Chondrocyte (in vitro differentiated cells): ENCODE measurements around the gene TBC1D8. TPM values are rescaled to one million over a fixed set of nuclear protein-coding genes. Genes with fewer than 3 reads are reported as not detected.

Source experiments
- DNase-seq: peaks from one replicate; pipeline ENCODE4 v3.0.0; 2021; ENCODE audit warnings: mixed read lengths, low spot score
- H3K27ac Mint-ChIP-seq: one replicate; pipeline ENCODE4 v1.8.0; 2021; ENCODE audit warnings: mild to moderate bottlenecking, moderate library complexity, mixed read lengths; ENCODE audit not compliant: unreplicated experiment
- H3K27me3 Mint-ChIP-seq: 2 replicates; pipeline ENCODE4 v1.8.0; 2021; ENCODE audit warnings: low read depth, mixed read lengths
- H3K36me3 Mint-ChIP-seq: 2 replicates; pipeline ENCODE4 v1.8.0; 2021; ENCODE audit warnings: low read depth, mixed read lengths
- H3K4me1 Mint-ChIP-seq: 2 replicates; pipeline ENCODE4 v1.8.0; 2021; ENCODE audit warnings: low read depth, mild to moderate bottlenecking, mixed read lengths
- H3K4me3 Mint-ChIP-seq: one replicate; pipeline ENCODE4 v1.8.0; 2021; ENCODE audit warnings: mild to moderate bottlenecking, moderate library complexity, mixed read lengths; ENCODE audit not compliant: unreplicated experiment
- H3K9me3 Mint-ChIP-seq: 2 replicates; pipeline ENCODE4 v1.8.0; 2021; ENCODE audit warnings: low read depth, mixed read lengths
- total RNA-seq: library from RNA; stranded (reverse); gene quantifications from 3 replicates; pipeline ENCODE4 v1.2.1, GENCODE V29; 2021
- TF ChIP-seq, protein P1 (sequence below): fragments of 200-600 bp; sonication (generic); IDR thresholded peaks from 2 replicates; pipeline ENCODE4 v1.5.0; 2021; ENCODE audit warnings: antibody characterized with exemption, mild to moderate bottlenecking, moderate library complexity

Gene TBC1D8
- total RNA-seq, 1 donor from 2014 or later: 8.2 TPM

GRCh38 chr2:100990166-100990565 lies 161.0 kb downstream of the TBC1D8 start:
- TF ChIP-seq, protein P1, sequence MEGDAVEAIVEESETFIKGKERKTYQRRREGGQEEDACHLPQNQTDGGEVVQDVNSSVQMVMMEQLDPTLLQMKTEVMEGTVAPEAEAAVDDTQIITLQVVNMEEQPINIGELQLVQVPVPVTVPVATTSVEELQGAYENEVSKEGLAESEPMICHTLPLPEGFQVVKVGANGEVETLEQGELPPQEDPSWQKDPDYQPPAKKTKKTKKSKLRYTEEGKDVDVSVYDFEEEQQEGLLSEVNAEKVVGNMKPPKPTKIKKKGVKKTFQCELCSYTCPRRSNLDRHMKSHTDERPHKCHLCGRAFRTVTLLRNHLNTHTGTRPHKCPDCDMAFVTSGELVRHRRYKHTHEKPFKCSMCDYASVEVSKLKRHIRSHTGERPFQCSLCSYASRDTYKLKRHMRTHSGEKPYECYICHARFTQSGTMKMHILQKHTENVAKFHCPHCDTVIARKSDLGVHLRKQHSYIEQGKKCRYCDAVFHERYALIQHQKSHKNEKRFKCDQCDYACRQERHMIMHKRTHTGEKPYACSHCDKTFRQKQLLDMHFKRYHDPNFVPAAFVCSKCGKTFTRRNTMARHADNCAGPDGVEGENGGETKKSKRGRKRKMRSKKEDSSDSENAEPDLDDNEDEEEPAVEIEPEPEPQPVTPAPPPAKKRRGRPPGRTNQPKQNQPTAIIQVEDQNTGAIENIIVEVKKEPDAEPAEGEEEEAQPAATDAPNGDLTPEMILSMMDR: no peak
- H3K4me1 Mint-ChIP-seq: no peaks in the 10 kb centered on the region
- no peak overlapping the region for H3K27ac Mint-ChIP-seq
- DNase-seq: no peak
- peaks cover 18% of the 10 kb centered on the region for H3K36me3 Mint-ChIP-seq
- no peak overlapping the region for H3K4me3 Mint-ChIP-seq
- no peaks in the 10 kb centered on the region for H3K27me3 Mint-ChIP-seq
- H3K9me3 Mint-ChIP-seq: no peaks in the 10 kb centered on the region

GRCh38 chr2:100989666-100990065 lies 161.5 kb downstream of the TBC1D8 start:
- Mint-ChIP-seq H3K27ac (no peak overlapping the region), H3K9me3 (no peaks in the 10 kb centered on the region), H3K27me3 (no peaks in the 10 kb centered on the region), H3K4me3 (no peak overlapping the region), H3K36me3 (peaks cover 19% of the 10 kb centered on the region), H3K4me1 (peaks cover 4% of the 10 kb centered on the region)
- TF ChIP-seq, protein P1: no peak
- DNase-seq: no peak

DNA sequence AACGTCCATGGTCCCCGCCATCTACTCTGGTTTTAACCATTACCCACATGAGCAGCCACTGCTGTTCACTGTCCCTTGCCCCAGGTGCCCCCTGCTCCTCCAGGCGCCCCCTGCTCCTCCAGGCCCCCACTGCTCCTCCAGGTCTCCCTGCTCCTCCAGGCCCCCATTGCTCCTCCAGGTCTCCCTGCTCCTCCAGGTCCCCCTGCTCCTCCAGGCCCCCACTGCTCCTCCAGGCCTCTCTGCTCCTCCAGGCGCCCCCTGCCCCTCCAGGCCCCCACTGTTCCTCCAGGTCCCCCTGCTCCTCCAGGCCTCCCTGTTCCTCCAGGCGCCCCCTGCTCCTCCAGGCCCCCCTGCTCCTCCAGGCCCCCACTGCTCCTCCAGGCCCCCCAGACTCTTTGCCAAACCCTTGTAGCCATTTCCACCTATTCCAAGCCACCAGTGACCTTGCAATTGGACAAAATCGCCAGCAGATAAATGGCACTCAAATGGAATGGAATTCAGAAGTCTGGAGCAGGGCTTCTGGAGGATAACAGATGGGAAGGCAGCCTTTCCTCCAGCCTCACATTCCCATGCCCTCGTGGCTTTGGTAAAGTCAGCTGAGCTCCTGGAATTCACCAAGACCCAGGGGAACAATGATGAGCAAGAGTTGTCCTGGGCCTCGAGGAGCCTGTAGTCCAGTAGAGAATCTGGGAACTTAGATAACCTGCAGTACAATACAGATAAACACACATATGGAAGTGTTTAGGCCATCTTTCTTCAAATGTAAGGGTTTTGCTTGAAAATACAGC lies 162.4 kb downstream of the TBC1D8 start:
- Mint-ChIP-seq H3K4me1 (peaks cover 12% of the 10 kb centered on the region), H3K27me3 (no peaks in the 10 kb centered on the region), H3K27ac (no peak overlapping the region), H3K9me3 (no peaks in the 10 kb centered on the region), H3K36me3 (peaks cover 13% of the 10 kb centered on the region), H3K4me3 (no peak overlapping the region)
- TF ChIP-seq, protein P1: no peak
- no peak for DNase-seq

DNA sequence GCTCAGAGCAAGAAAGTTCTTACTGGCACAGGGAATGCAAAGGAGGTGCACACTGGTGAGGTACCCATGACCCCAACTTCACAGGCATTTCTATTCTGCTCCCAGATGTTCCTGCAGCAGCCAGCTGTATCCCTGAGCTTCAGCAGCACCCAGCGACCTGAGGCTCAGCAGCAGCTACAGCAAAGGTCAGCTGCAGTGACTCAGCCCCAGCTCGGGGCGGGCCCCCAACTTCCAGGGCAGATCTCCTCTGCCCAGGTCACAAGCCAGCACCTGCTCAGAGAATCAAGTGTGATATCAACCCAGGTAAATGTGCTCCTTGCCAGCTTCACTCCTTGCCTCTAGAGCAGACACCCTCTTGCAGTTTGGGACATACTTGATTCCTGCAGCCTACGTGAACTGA lies 163.2 kb downstream of the TBC1D8 start:
- no peaks in the 10 kb centered on the region for H3K27me3 Mint-ChIP-seq
- TF ChIP-seq, protein P1: no peak
- H3K4me1 Mint-ChIP-seq: peaks cover 17% of the 10 kb centered on the region
- no peaks in the 10 kb centered on the region for H3K9me3 Mint-ChIP-seq
- H3K27ac Mint-ChIP-seq: no peak overlapping the region
- H3K36me3 Mint-ChIP-seq: peaks cover 13% of the 10 kb centered on the region
- no peak overlapping the region for H3K4me3 Mint-ChIP-seq
- no peak for DNase-seq

GRCh38 chr2:100987536-100987935 lies 163.6 kb downstream of the TBC1D8 start:
- no peak overlapping the region for H3K4me3 Mint-ChIP-seq
- TF ChIP-seq, protein P1: no peak
- H3K27me3 Mint-ChIP-seq: no peaks in the 10 kb centered on the region
- H3K27ac Mint-ChIP-seq: no peak overlapping the region
- no peak for DNase-seq
- peaks cover 16% of the 10 kb centered on the region for H3K36me3 Mint-ChIP-seq
- H3K9me3 Mint-ChIP-seq: no peaks in the 10 kb centered on the region
- H3K4me1 Mint-ChIP-seq: peaks cover 17% of the 10 kb centered on the region
